H1 (cell line): Measurements from ENCODE around the gene SERPINA1. TPM values are rescaled to one million over a fixed set of nuclear protein-coding genes. Genes with fewer than 3 reads are reported as not detected.

Experiments
- CTCF ChIA-PET: fragments of 300-600 bp; sonication (Branson Sonifier 250); formaldehyde crosslinking; loops from one replicate; lab custom pipeline; 2021; ENCODE audit not compliant: partially characterized antibody; lab: Charles Lee
- POLR2A ChIA-PET: fragments of 300-600 bp; sonication (Branson Sonifier 250); formaldehyde crosslinking; loops from one replicate; lab custom pipeline; 2021; ENCODE audit warnings: inconsistent platforms; ENCODE audit not compliant: partially characterized antibody; lab: Charles Lee
- DNase-seq, 2 experiments: peaks; one replicate each; pipeline versions ENCODE4 v3.0.0 to v3.0.0-alpha.2; 2010 to 2022; ENCODE audit warnings: low spot score in 2 of 2, low read depth in 1 of 2, mixed read lengths in 1 of 2
- FAIRE-seq: peaks from 2 replicates; lab custom pipeline; 2011; peaks lifted over from hg19 to GRCh38; lab: Jason Lieb, UNC
- H2AFZ ChIP-seq: 2 replicates; pipeline ENCODE4 v1.8.1; 2012; ENCODE audit warnings: low read length, inconsistent platforms
- H2AK5ac ChIP-seq: 2 replicates; pipeline ENCODE4 v1.6.1; 2013; ENCODE audit warnings: low read depth, low read length
- H2BK120ac ChIP-seq: replicated peaks from 2 replicates; pipeline ENCODE3; 2013; ENCODE audit warnings: low read depth, low read length, inconsistent platforms
- H2BK12ac ChIP-seq: 2 replicates; pipeline ENCODE4 v1.6.1; 2013; ENCODE audit warnings: low read depth, low read length
- H2BK15ac ChIP-seq: 2 replicates; pipeline ENCODE4 v1.6.1; 2013; ENCODE audit warnings: low read length
- H2BK20ac ChIP-seq: 2 replicates; pipeline ENCODE4 v1.6.1; 2013; ENCODE audit warnings: low read length
- H2BK5ac ChIP-seq: 2 replicates; pipeline ENCODE4 v1.6.1; 2013; ENCODE audit warnings: low read depth, low read length
- H3K14ac ChIP-seq: 2 replicates; pipeline ENCODE4 v1.6.1; 2013; ENCODE audit warnings: inconsistent platforms; ENCODE audit not compliant: insufficient read length
- H3K18ac ChIP-seq: 2 replicates; pipeline ENCODE4 v1.6.1; 2013; ENCODE audit warnings: low read length; ENCODE audit errors: extremely low read depth
- H3K23ac ChIP-seq: 2 replicates; pipeline ENCODE4 v1.6.1; 2013; ENCODE audit warnings: inconsistent platforms; ENCODE audit not compliant: insufficient read length
- H3K23me2 ChIP-seq: 2 replicates; pipeline ENCODE4 v1.6.1; 2013; ENCODE audit warnings: low read depth, low read length
- H3K27ac ChIP-seq: 2 replicates; pipeline ENCODE4 v1.6.1; 2011; ENCODE audit warnings: low read depth, low read length, inconsistent platforms
- H3K27me3 ChIP-seq, 4 experiments: replicated peaks in 1 of 4; 1 replicate in 1 of 4; 2 replicates in 3 of 4; pipeline versions ENCODE4 v1.6.1 to v1.8.1; 2011 to 2013; ENCODE audit warnings: low read length in 3 of 4, mild to moderate bottlenecking in 3 of 4, inconsistent platforms in 2 of 4, mixed read lengths in 2 of 4, moderate library complexity in 1 of 4; ENCODE audit not compliant: control insufficient read depth in 3 of 4, insufficient read depth in 3 of 4; ENCODE audit errors: extremely low read depth in 1 of 4
- H3K36me3 ChIP-seq, 4 experiments: 2 replicates each; pipeline versions ENCODE4 v1.6.1 to v1.8.1; 2011 to 2013; ENCODE audit warnings: mild to moderate bottlenecking in 4 of 4, low read length in 3 of 4, moderate library complexity in 2 of 4, control low read depth in 1 of 4, inconsistent platforms in 1 of 4; ENCODE audit not compliant: insufficient read depth in 4 of 4, control insufficient read depth in 2 of 4
- H3K4ac ChIP-seq: replicated peaks from 2 replicates; pipeline ENCODE3; 2013; ENCODE audit warnings: low read length, low read depth, mixed read lengths, inconsistent platforms; ENCODE audit not compliant: insufficient read length
- H3K4me1 ChIP-seq, 4 experiments: replicated peaks in 1 of 4; 1 replicate in 1 of 4; 2 replicates in 3 of 4; pipeline versions ENCODE4 v1.6.1 to v1.8.1; 2011 to 2013; ENCODE audit warnings: low read length in 3 of 4, inconsistent platforms in 2 of 4, mixed read lengths in 1 of 4; ENCODE audit not compliant: insufficient read depth in 4 of 4, control insufficient read depth in 3 of 4
- H3K4me2 ChIP-seq, 2 experiments: 2 replicates each; pipeline versions ENCODE4 v1.6.1 to v1.8.1; 2011 to 2013; ENCODE audit warnings: low read depth in 2 of 2, low read length in 2 of 2, control low read depth in 1 of 2, inconsistent platforms in 1 of 2, mild to moderate bottlenecking in 1 of 2; ENCODE audit not compliant: insufficient read depth in 1 of 2
- H3K4me3 ChIP-seq, 4 experiments: fragments of 200-600, 300-600 bp in 1 of 4; sonication (generic), shearing (Covaris generic), sonication (Bioruptor Twin) in 1 of 4; 2 replicates each; pipeline versions ENCODE4 v1.5.1 to v1.8.1; 2011 to 2016; ENCODE audit warnings: low read length in 4 of 4, low read depth in 3 of 4, control low read depth in 2 of 4, inconsistent platforms in 2 of 4, mild to moderate bottlenecking in 2 of 4, mixed read lengths in 1 of 4, moderate library complexity in 1 of 4; ENCODE audit not compliant: insufficient read depth in 2 of 4; ENCODE audit errors: extremely low read depth in 1 of 4
- H3K56ac ChIP-seq: replicated peaks from 2 replicates; pipeline ENCODE3; 2013; ENCODE audit warnings: low read depth, mild to moderate bottlenecking, mixed read lengths, low read length, inconsistent platforms; ENCODE audit not compliant: insufficient read length
- H3K79me1 ChIP-seq: 2 replicates; pipeline ENCODE4 v1.6.1; 2013; ENCODE audit warnings: low read depth, low read length, control low read depth
- H3K79me2 ChIP-seq, 2 experiments: 2 replicates each; pipeline versions ENCODE4 v1.6.1 to v1.8.1; 2012 to 2013; ENCODE audit warnings: low read length in 2 of 2, mild to moderate bottlenecking in 2 of 2, inconsistent platforms in 1 of 2; ENCODE audit not compliant: insufficient read depth in 2 of 2, control insufficient read depth in 1 of 2
- H3K9ac ChIP-seq, 4 experiments: replicated peaks in 1 of 4; 1 replicate in 1 of 4; 2 replicates in 3 of 4; pipeline versions ENCODE4 v1.6.1 to v1.8.1; 2011 to 2013; ENCODE audit warnings: low read depth in 3 of 4, low read length in 3 of 4, control low read depth in 2 of 4, mild to moderate bottlenecking in 2 of 4, moderate library complexity in 2 of 4, inconsistent platforms in 1 of 4; ENCODE audit errors: extremely low read depth in 1 of 4
- H3K9me3 ChIP-seq, 2 experiments: 2 replicates each; pipeline versions ENCODE4 v1.6.1 to v1.8.1; 2012 to 2013; ENCODE audit warnings: mild to moderate bottlenecking in 2 of 2, moderate library complexity in 2 of 2, control low read depth in 1 of 2, inconsistent platforms in 1 of 2, low read depth in 1 of 2, low read length in 1 of 2, mixed read lengths in 1 of 2; ENCODE audit not compliant: insufficient read depth in 2 of 2
- H4K20me1 ChIP-seq, 2 experiments: replicated peaks in 1 of 2; 2 replicates each; pipeline versions ENCODE3 to v1.8.1; 2011 to 2013; ENCODE audit warnings: inconsistent platforms in 2 of 2, low read length in 2 of 2, mild to moderate bottlenecking in 1 of 2; ENCODE audit not compliant: insufficient read depth in 2 of 2, control insufficient read depth in 1 of 2
- H4K5ac ChIP-seq: 2 replicates; pipeline ENCODE4 v1.6.1; 2013; ENCODE audit warnings: low read length, low read depth, mixed read lengths, inconsistent platforms; ENCODE audit not compliant: insufficient read length
- H4K8ac ChIP-seq: 2 replicates; pipeline ENCODE4 v1.8.0; 2013; ENCODE audit warnings: mild to moderate bottlenecking, moderate library complexity, low read length, inconsistent platforms; ENCODE audit not compliant: insufficient read depth; ENCODE audit errors: extremely low read depth
- H4K91ac ChIP-seq: replicated peaks from 2 replicates; pipeline ENCODE3; 2013; ENCODE audit warnings: low read length, mixed read lengths, inconsistent platforms; ENCODE audit not compliant: insufficient read length
- CBX8 ChIP-seq: fragments of 300-800, 300-1000 bp; sonication (generic); IDR thresholded peaks from 2 replicates; pipeline ENCODE4 v1.7.1; 2016; ENCODE audit warnings: low read depth, low read length, borderline replicate concordance
- CEBPB ChIP-seq: IDR thresholded peaks from 2 replicates; pipeline ENCODE4 v1.6.1; 2012; ENCODE audit warnings: low read depth, low read length
- CTBP2 ChIP-seq: IDR thresholded peaks from 2 replicates; pipeline ENCODE4 v1.7.0; 2011; ENCODE audit warnings: borderline replicate concordance, mild to moderate bottlenecking, moderate library complexity, mixed read lengths, low read length; ENCODE audit not compliant: insufficient read depth, insufficient read length
- KDM1A ChIP-seq: fragments of 200-600, 300-600 bp; sonication (generic); IDR thresholded peaks from 2 replicates; pipeline ENCODE4 v1.7.1; 2016; ENCODE audit warnings: mild to moderate bottlenecking, low read length, borderline replicate concordance
- SIN3A ChIP-seq, 2 experiments: IDR thresholded peaks in 1 of 2; conservative IDR thresholded peaks in 1 of 2; 2 replicates each; pipeline ENCODE4 v1.6.1; 2011 to 2012; ENCODE audit warnings: low read length in 2 of 2, improper control_type of control experiment in 1 of 2, low read depth in 1 of 2, mild to moderate bottlenecking in 1 of 2
- SIX5 ChIP-seq: IDR thresholded peaks from 2 replicates; pipeline ENCODE4 v1.6.1; 2011; ENCODE audit warnings: mild to moderate bottlenecking, low read depth, low read length
- YY1 ChIP-seq: IDR thresholded peaks from 2 replicates; pipeline ENCODE4 v1.6.1; 2011; ENCODE audit warnings: low read depth, mild to moderate bottlenecking, low read length
- WGBS, 2 experiments: shearing (Covaris generic) in 1 of 2; methylation state at CpG; one replicate each; pipeline versions ENCODE4 v1.1.6 to v1.1.7; 2013 to 2015; ENCODE audit warnings: low lambda C conversion rate in 2 of 2, mixed read lengths in 2 of 2, inconsistent platforms in 1 of 2, low coverage in 1 of 2, missing lambda C conversion rate in 1 of 2; ENCODE audit not compliant: insufficient replicate concordance in 2 of 2, insufficient coverage in 1 of 2, insufficient read length in 1 of 2; ENCODE audit errors: extremely low coverage in 1 of 2, missing lambda C conversion rate in 1 of 2; 5-methylcytosine and 5-hydroxymethylcytosine counted together
- polyA plus RNA-seq, 7 experiments: library from polyadenylated mRNA; depleted of rRNA in 3 of 7; stranded (reverse) in 5 of 7; unstranded in 2 of 7; fragments of >200 nt in 5 of 7; fragments of 200-250 nt in 2 of 7; gene quantifications; 1 replicate in 5 of 7; 2 replicates in 1 of 7; 4 replicates in 1 of 7; pipeline versions ENCODE4 v1.2.1 to v1.2.3, GENCODE V29; 2011 to 2013; ENCODE audit warnings: missing spikeins in 2 of 7, mixed read lengths in 2 of 7
- total RNA-seq: library from RNA; stranded (reverse); fragmentation: NEBNext Ultra II Directional; extraction: Animal tissue kit (Norgen Biotek cat#: 25700); gene quantifications from 2 replicates; pipeline ENCODE4 v1.2.1, GENCODE V29; 2021

Gene SERPINA1
- total and polyA plus RNA-seq, 2 of the 8 experiments (the other 6 are each of a cell fraction or from before 2014, with no cell fraction given): 0.08 TPM; not detected in 1

GRCh38 chr14:94337274-94337673, 51.1 kb downstream of the SERPINA1 start:
- no peak overlapping the region for H2BK12ac ChIP-seq
- H2BK120ac ChIP-seq: no peak overlapping the region
- no peak overlapping the region for H3K14ac ChIP-seq
- H2BK15ac ChIP-seq: no peak overlapping the region
- H2AFZ ChIP-seq: no peak overlapping the region
- H4K91ac ChIP-seq: no peak overlapping the region
- no peak for FAIRE-seq
- peaks cover 0 to 2% of the 10 kb centered on the region in 2 experiments; a peak in 1 of 4 replicates for H3K9me3 ChIP-seq
- no peaks in the 10 kb centered on the region for H4K20me1 ChIP-seq
- H2BK5ac ChIP-seq: no peak overlapping the region
- H3K79me2 ChIP-seq: no peaks in the 10 kb centered on the region
- H3K79me1 ChIP-seq: no peaks in the 10 kb centered on the region
- H3K27ac ChIP-seq: no peak overlapping the region
- H3K4me1 ChIP-seq: no peaks in the 10 kb centered on the region
- no peaks in the 10 kb centered on the region for H3K36me3 ChIP-seq
- DNase-seq: no peak
- no peak overlapping the region for H3K9ac ChIP-seq
- no peak overlapping the region for H3K18ac ChIP-seq
- H3K4me3 ChIP-seq: no peak overlapping the region
- no peak overlapping the region for H2BK20ac ChIP-seq
- TF ChIP-seq CEBPB (no peak), SIN3A (conservative IDR thresholded peaks at IDR 0.05 in 1 of 2, IDR thresholded peaks at IDR 0.05 in 1 of 2; ENCODE audit: low read depth in 1 of 2, low read length in 2 of 2) (no peak), SIX5 (no peak), KDM1A (no peak), YY1 (no peak), CTBP2 (no peak), CBX8 (no peak)
- CTCF ChIA-PET: no interaction called here
- H4K5ac ChIP-seq: no peak overlapping the region
- H3K27me3 ChIP-seq: no peaks in the 10 kb centered on the region
- no peak overlapping the region for H3K4me2 ChIP-seq
- 98% methylated on average over 6 of the region's 6 CpGs; no CpG with 5 or more reads in 1 of the 2 experiments for WGBS, 2 experiments
- POLR2A ChIA-PET: no interaction called here
- no peak overlapping the region for H3K56ac ChIP-seq
- H3K4ac ChIP-seq: no peak overlapping the region
- no peak overlapping the region for H4K8ac ChIP-seq
- H3K23me2 ChIP-seq: no peaks in the 10 kb centered on the region
- no peak overlapping the region for H3K23ac ChIP-seq
- no peak overlapping the region for H2AK5ac ChIP-seq
